ENCODE results near the gene HBD.
A peak's percentile ranks its signal among the peaks of the same experiment; 100 is the strongest.

The HBD gene

DNA sequence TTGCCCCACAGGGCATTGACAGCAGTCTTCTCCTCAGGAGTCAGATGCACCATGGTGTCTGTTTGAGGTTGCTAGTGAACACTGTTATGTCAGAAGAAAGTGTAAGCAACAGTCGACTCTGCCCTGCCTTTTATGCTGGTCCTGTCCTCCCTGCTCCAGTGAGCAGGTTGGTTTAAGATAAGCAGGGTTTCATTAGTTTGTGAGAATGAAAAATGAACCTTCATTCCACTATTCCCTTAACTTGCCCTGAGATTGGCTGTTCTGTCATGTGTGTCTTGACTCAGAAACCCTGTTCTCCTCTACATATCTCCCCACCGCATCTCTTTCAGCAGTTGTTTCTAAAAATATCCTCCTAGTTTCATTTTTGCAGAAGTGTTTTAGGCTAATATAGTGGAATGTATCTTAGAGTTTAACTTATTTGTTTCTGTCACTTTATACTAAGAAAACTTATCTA is at the start of gene HBD:
HBD (minus strand) TSS at position 103 of the 454 bp plus-strand sequence; CDS start at position 53, 50 bp downstream.
- DNase-seq (ENCODE audit: low read depth) = no peak
- no peak within 1 kb of the TSS for H3K4me3 ChIP-seq (ENCODE audit: low read depth, low read length)

DNA sequence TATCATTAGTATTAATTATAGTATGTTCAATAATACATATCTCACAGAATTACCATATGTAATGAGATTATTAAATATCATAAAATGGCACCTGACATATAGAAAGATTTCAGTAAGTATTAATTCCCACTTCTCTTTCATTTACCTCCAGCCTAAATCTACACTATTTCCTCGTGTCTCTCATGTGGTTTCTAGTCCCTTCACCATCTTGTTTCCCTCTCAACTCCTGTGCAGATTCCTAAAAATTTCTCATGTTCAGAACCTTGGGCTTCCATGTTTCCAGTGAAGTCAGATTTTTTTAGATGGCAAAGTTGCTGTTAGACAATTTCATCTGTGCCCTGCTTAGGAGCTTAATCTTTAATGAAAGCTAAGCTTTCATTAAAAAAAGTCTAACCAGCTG is 49.6 kb upstream of the HBD start:
- no peak for DNase-seq (ENCODE audit: low read depth)
- H3K4me3 ChIP-seq (ENCODE audit: low read depth, low read length) = no peak overlapping the region

DNA sequence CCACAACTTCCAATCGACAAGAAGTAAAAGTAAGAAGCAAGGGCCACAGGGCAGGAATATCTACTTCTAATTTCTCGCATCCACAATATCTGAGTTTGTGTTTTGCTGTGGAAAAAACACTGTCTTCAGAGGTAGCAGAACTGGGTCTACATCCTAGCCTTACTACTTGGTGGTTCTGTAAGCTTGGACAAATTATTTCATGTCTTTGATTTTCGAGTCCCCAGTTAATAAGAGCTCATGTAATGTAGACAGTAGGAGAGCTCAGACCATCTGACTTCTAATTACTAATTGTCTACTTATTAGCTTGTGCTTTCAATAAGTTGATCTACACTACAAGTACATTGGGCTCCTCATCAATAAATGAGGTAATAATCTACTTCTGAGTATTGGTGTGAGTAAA is 48.8 kb upstream of the HBD start:
- H3K4me3 ChIP-seq (ENCODE audit: low read depth, low read length) = no peak overlapping the region
- no peak for DNase-seq (ENCODE audit: low read depth)

DNA sequence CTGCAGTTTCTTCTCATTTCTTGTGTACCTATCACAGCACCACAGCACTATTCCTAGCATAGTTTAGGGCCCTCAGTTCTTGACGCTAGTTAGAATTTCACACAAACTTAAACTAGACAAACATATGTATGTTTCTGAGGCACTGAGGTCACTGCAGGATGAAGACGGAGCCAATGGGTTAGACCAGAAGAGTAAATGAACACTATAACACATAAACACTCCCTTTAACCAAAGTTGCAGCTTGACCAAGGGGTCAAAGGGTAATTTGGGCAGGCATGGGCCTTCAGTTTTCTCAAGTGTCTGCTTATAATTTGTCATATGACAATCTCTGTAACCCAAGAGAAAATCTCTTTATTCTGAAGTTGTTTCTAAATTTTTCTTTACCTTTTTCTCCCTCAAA is 48.3 kb upstream of the HBD start:
- no peak overlapping the region for H3K4me3 ChIP-seq (ENCODE audit: low read depth, low read length)

DNA sequence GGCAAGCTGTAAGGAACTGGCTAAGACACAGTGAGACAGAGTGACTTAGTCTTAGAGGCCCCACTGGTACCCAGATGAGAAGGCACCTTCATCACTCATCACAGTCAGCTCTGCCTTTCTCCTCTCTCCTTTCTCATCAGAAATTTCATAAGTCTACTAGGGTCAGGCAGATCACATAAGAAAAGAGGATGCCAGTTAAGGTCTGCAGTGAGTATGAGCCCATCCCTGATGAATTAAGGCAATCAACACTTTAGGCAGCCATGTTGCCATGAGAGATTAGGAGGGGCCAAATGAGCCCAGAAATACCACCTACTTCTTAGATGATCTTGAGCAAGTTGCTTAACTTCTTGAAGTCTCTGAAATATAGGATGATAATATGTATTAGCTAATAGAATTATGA is 47.3 kb upstream of the HBD start:
- no peak overlapping the region for H3K4me3 ChIP-seq (ENCODE audit: low read depth, low read length)
- no peak for DNase-seq (ENCODE audit: low read depth)

More for the DNA sequence above, 48.3 kb upstream of the HBD start:
- no peak for DNase-seq (ENCODE audit: low read depth)

DNA sequence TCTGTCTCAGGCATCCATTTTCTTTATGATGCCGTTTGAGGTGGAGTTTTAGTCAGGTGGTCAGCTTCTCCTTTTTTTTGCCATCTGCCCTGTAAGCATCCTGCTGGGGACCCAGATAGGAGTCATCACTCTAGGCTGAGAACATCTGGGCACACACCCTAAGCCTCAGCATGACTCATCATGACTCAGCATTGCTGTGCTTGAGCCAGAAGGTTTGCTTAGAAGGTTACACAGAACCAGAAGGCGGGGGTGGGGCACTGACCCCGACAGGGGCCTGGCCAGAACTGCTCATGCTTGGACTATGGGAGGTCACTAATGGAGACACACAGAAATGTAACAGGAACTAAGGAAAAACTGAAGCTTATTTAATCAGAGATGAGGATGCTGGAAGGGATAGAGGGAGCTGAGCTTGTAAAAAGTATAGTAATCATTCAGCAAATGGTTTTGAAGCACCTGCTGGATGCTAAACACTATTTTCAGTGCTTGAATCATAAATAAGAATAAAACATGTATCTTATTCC is 46.4 kb upstream of the HBD start:
- no peak overlapping the region for H3K4me3 ChIP-seq (ENCODE audit: low read depth, low read length)
- peak; percentile 98 for DNase-seq (ENCODE audit: low read depth)

DNA sequence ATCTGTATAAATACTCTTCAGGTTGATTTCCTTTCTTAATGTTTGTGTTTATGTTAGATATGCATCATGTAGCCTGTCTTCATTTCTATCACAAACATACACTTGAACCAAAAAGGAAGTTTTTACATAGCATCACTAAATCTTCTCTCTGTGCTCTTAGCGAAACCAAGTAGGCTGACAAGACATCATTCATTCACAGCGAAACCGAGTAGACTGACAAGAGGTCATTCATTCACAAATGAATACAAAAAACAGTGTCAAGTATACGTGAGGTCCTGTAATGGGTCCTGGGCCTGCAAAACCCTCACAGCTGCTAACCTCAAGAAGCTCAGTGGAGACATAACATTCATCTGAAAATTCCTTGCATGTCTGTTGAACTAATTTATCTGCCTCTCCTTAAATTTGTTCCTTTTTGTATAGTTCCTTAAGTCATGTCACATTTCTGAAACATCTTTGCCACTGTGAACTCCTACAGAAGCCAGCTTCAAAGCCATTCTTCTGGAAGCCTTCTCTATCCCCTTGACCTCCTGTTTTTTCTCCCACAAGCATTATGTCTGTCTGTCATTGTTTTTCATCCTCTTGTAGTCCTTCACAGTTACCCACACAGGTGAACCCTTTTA is 45.3 kb upstream of the HBD start:
- no peak for DNase-seq (ENCODE audit: low read depth)
- H3K4me3 ChIP-seq (ENCODE audit: low read depth, low read length) = no peak overlapping the region

DNA sequence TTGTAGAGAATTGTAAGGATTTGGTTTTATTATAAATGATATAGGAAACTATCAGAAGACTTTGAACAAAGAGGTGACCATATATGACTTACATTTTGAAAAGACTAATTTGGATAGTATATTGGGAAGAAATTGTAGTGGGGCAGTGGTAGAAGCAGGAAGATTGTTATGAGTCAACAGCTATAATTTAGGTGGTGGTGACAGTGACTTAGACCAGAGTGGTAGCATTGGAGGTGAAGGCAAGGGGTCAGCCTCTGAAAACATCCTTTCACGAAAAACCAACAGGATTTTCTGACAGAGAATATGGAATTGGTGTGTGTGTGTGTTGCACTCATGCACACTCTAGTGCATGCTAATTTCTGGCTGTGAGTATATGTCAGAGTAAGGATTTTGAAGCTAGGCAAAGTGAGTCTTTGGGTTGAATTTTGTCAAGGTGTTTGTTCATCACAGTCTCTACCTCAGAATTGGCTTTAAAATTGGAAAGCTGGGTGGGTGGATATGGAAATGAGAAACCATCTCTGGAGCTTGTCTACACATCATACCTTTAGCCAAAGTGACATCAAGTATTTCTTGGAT is 43.6 kb upstream of the HBD start:
- H3K4me3 ChIP-seq (ENCODE audit: low read depth, low read length) = no peak overlapping the region
- DNase-seq (ENCODE audit: low read depth) = no peak

DNA sequence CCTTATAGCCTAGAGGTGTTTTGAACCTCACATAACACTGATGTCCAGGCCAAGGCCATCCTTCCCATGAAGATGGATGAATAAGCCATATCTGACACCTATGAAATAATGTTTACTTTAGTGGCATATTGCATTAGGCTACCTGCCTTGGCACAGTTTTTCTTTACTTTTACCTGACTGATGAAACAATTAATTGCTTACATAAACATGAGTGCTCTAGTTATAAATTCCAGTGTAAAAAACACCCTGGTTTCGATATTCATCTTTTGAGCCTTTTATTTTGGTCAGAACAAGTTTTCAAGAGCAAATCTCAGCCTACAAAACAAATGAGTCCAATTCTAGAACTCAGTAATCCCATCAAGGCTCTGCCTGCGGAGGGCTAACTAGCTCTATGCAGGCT is 42.4 kb upstream of the HBD start:
- DNase-seq (ENCODE audit: low read depth) = no peak
- H3K4me3 ChIP-seq (ENCODE audit: low read depth, low read length) = no peak overlapping the region

DNA sequence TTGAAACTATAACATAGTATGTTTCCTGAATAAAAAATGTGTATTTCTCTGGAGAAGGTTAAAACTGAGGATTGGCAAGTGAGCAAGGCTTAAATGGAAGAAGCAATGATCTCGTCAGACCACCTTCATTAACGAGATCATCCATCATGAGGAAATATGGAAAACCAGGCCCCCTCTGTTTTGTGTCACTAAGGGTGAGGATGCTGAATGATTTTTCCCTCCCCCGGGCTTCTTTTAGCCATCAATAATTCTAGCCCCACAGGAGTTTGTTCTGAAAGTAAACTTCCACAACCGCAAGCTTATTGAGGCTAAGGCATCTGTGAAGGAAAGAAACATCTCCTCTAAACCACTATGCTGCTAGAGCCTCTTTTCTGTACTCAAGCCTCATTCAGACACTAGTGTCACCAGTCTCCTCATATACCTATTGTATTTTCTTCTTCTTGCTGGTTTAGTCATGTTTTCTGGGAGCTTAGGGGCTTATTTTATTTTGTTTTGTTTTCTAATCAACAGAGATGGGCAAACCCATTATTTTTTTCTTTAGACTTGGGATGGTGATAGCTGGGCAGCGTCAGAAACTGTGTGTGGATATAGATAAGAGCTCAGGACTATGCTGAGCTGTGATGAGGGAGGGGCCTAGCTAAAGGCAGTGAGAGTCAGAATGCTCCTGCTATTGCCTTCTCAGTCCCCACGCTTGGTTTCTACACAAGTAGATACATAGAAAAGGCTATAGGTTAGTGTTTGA is 41.3 kb upstream of the HBD start:
- DNase-seq (ENCODE audit: low read depth) = no peak
- no peak overlapping the region for H3K4me3 ChIP-seq (ENCODE audit: low read depth, low read length)

DNA sequence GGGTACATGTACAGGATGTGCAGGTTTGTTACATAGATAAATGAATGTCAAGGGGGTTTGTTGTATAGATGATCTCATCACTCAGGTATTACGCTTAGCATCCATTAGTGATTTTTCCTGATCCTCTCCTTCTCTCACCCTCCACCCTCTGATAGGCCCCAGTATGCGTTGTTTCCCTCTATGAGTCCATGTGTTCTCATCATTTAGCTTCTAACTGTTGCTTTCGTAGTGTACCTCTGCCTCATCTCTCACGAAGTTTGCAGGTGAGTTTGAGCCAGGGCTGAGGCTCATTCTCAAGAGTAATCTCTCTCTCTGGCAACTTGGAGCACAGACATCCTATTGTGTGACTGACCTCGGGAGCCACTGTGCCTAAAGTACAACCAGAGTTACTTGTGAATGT is 40.1 kb upstream of the HBD start:
- no peak for DNase-seq (ENCODE audit: low read depth)

DNA sequence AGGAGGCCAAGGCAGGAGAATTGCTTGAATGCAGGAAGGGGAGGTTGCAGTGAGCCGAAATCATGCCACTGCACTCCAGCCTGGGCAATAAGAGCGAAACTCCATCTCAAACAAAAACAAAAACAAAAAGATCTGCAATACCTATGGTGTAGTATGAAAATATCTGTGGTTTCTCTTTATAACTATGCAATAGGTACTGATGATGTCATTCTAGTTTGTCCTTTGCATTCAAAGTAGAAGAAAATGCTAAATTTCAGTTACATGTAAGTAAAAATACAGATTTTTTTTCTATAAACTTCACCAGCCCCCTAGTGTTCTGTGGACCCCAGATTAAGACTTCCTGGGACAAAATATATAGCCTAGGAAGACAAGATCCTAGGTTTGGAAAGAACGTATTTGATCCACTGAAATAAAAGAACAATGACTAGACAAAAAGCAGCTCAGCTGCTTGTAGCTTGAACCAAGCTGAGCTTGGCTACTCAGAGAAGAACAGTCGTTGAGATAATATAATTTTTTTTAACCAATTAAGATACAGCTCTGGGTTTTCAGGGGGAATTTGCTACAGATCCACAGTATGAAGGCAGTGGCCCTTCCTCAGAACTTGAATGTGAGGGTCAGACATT is 38.2 kb upstream of the HBD start:
- no peak for DNase-seq (ENCODE audit: low read depth)

More for the DNA sequence above, 40.1 kb upstream of the HBD start:
- no peak overlapping the region for H3K4me3 ChIP-seq (ENCODE audit: low read depth, low read length)

DNA sequence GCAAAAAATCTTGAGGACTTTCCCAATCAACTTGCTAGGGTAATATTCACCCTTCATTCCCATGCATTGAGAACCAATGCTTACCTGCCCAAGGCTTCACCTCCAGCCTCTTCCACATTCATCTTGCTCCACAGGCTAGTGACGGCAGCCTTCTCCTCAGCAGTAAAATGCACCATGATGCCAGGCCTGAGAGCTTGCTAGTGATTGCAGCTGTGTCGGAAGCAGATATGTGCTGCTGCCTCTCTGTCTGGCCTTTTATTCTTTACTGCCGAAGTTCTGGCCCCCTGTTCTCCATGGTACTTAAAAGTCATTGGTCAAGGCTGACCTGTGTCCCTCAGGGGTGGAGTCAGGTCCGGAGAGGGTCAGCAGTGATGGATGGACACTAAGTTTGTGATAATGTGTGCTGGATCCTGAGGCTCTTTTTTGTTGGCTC is 35.4 kb upstream of the HBD start, which contains the start of gene HBE1:
HBE1 (minus strand) TSS at position 231 of the 433 bp plus-strand sequence; CDS start at position 176, 55 bp downstream.
- no peak within 1 kb of the TSS for H3K4me3 ChIP-seq (ENCODE audit: low read depth, low read length)
- no peak for DNase-seq (ENCODE audit: low read depth)

More for the DNA sequence above, 38.2 kb upstream of the HBD start:
- no peak overlapping the region for H3K4me3 ChIP-seq (ENCODE audit: low read depth, low read length)

DNA sequence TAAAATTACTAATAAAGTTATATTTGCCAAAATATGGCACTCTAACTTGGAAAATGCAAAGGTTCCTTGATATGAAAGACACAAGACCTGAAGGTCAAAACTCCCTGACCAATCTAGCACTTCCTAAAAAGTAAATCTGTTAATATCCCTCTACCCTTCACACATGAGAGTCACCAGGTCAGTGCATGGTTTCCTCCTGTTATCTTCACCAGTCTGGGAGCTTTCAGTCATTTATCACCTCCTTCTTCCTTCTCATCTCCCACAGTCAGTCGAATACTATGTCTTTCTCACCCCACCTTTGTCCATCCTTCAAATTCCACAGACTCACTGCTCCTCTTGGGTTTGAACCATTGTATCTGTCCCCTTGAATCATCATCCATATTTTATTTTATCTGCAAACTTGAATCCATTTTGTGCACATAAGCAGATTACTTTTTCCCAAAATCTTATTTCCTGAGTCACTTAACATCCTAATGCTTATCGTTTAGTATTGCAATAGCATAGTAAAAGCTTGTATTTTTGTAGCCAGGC is 32.8 kb upstream of the HBD start:
- no peak overlapping the region for H3K4me3 ChIP-seq (ENCODE audit: low read depth, low read length)
- no peak for DNase-seq (ENCODE audit: low read depth)

DNA sequence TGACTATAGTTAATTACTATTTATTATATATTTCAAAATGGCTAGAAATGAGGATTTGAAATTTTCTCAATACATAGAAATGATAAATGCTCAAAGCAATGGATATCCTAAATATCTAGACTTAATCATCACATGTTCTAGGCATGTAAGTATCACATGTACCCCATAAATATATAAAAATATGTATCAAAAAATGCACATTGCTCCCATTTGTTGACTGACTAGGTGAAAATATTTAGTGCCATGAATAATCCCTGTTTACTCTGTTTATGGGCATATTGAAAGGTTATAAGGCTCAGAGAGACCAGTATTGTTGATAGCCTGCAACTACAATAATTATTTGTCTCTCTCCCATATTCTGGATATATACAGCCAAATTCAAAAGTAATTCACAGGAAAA is 32.3 kb upstream of the HBD start:
- H3K4me3 ChIP-seq (ENCODE audit: low read depth, low read length) = no peak overlapping the region
- DNase-seq (ENCODE audit: low read depth) = no peak

DNA sequence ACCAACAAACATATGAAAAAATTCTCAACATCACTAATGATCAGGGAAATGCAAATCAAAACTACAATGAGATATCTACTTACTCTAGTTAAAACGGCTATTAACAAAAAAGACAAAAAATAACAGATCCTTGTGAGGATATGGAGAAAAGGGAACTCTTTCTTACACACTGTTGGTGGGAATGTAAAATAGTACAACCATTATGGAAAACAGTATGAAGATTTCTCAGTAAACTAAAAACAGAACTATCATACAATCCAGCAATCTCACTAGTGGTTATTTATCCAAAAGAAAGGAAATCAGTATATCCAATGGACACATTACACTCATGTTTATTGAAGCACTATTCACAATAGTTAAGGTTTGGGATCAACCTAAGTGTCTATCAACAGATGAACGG is 31.5 kb upstream of the HBD start:
- DNase-seq (ENCODE audit: low read depth) = no peak
- H3K4me3 ChIP-seq (ENCODE audit: low read depth, low read length) = no peak overlapping the region

DNA sequence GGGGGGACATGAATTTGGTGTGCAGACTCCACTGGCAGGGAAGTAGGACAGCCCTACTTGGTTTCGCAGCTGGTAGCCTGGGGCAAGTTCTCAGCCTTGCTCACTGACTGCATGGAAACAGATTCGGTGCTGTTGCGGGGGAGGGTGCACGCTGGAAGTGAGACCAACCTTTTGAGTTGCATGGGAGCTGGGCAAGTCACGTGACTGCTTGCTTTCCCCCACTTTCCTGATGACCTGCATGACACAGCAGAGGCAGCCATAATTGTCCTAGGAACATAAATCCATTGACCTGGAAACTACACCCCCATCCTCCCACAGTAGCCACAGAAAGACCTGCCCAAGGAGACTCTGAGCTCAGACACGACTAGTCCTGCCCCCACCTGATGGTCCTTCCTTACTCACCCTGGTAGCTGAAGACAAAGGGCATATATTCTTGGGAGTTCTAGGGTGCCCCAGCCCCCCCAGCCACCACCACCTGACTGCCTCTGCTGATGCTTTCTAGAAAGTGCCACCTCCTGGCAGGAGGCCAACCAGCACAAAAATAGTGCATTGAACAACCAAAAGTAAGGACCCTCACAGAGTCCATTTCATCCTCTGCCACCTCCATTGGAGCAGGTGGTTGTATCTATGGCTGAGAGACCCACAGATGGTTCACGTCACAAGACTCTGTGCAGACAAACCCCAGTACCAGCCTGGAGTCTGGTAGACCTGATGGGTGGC is 24.4 kb upstream of the HBD start:
- no peak for DNase-seq (ENCODE audit: low read depth)
- no peak overlapping the region for H3K4me3 ChIP-seq (ENCODE audit: low read depth, low read length)

DNA sequence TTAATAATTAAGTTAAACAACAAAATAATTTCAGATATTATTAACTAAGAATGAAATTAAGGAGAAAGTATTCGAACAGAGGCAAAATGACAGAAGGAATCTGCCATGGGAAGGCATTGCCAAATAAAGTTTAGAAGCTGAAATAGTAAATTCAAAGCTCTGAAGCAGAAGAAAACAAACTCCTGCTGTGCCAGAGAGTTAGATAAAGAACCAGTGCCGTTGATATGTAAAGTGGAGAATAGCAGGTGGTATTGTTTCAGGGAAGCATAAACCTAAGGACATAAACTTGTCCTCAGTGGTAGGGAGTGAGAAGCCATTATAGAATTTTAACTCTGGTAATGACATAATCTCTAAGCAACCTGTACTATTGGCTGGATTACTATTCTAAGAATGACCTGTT is 23.0 kb upstream of the HBD start:
- no peak for DNase-seq (ENCODE audit: low read depth)
- no peak overlapping the region for H3K4me3 ChIP-seq (ENCODE audit: low read depth, low read length)

All from skeletal muscle cell (primary cell).